IMR-90 (cell line): ENCODE results near the gene CAMK2D. TPM values are rescaled to one million over a fixed set of nuclear protein-coding genes. Genes with fewer than 3 reads are reported as not detected.

Experiments used
- ATAC-seq: fragments of 200-7000 bp; cut with Tn5 transposase; 2 replicates; pipeline ENCODE4 v1.9.1; 2020; ENCODE audit warnings: low read depth, mild to moderate bottlenecking, moderate library complexity
- Bru-seq: library from RNA; stranded (reverse); fragments of 400-500 nt; gene quantifications from one replicate; lab custom pipeline; 2021; lab: Mats Ljungman, UMichigan
- BruChase-seq, 2 experiments: library from RNA; stranded (reverse); fragments of 400-500 nt; gene quantifications; one replicate each; lab custom pipeline; 2021; lab: Mats Ljungman, UMichigan
- BruUV-seq: library from RNA; stranded (reverse); fragments of 400-500 nt; replicated peaks from 2 replicates; lab custom pipeline; 2021; lab: Mats Ljungman, UMichigan
- CTCF ChIA-PET: fragments of 300-600 bp; formaldehyde crosslinking; extraction: SDS; loops from one replicate; lab custom pipeline; 2021; ENCODE audit warnings: antibody characterized with exemption; lab: Yijun Ruan, JAX
- POLR2A ChIA-PET: fragments of 300-600 bp; sonication (Branson Sonifier 250); formaldehyde crosslinking; loops from one replicate; lab custom pipeline; 2022; ENCODE audit warnings: antibody characterized with exemption; ENCODE audit not compliant: unreplicated experiment; lab: Charles Lee
- DNase-seq: peaks from one replicate; pipeline ENCODE4 v3.0.0; 2013
- H2AFZ ChIP-seq: replicated peaks from 2 replicates; pipeline ENCODE3; 2013; ENCODE audit warnings: low read length, mild to moderate bottlenecking; ENCODE audit not compliant: poor library complexity
- H2AK5ac ChIP-seq: 2 replicates; pipeline ENCODE4 v1.6.1; 2013; ENCODE audit warnings: low read depth, low read length, inconsistent platforms
- H2AK9ac ChIP-seq: replicated peaks from 2 replicates; pipeline ENCODE3; 2013; ENCODE audit warnings: mild to moderate bottlenecking, low read depth, low read length, moderate library complexity; ENCODE audit not compliant: poor library complexity
- H2BK120ac ChIP-seq: 2 replicates; pipeline ENCODE4 v1.6.1; 2013; ENCODE audit warnings: low read depth, low read length, inconsistent platforms
- H2BK15ac ChIP-seq: 3 replicates; pipeline ENCODE4 v1.6.1; 2013; ENCODE audit warnings: low read depth, low read length, inconsistent platforms
- H2BK20ac ChIP-seq: 2 replicates; pipeline ENCODE4 v1.6.1; 2013; ENCODE audit warnings: low read depth, mild to moderate bottlenecking, inconsistent platforms, low read length, moderate library complexity
- H2BK5ac ChIP-seq: 2 replicates; pipeline ENCODE4 v1.6.1; 2013; ENCODE audit warnings: mild to moderate bottlenecking, low read depth, low read length, inconsistent platforms; ENCODE audit not compliant: poor library complexity, severe bottlenecking
- H3K14ac ChIP-seq: replicated peaks from 2 replicates; pipeline ENCODE4 v1.6.1; 2013; ENCODE audit warnings: low read depth, low read length, inconsistent platforms
- H3K18ac ChIP-seq: 2 replicates; pipeline ENCODE4 v1.6.1; 2013; ENCODE audit warnings: low read depth, low read length, control low read depth
- H3K23ac ChIP-seq: 2 replicates; pipeline ENCODE4 v1.6.1; 2013; ENCODE audit warnings: low read depth, low read length, inconsistent platforms
- H3K27ac ChIP-seq: 2 replicates; pipeline ENCODE4 v1.5.1; 2013; ENCODE audit warnings: mild to moderate bottlenecking, control low read depth, low read length; ENCODE audit not compliant: insufficient read depth
- H3K27me3 ChIP-seq: 2 replicates; pipeline ENCODE4 v1.6.1; 2013; ENCODE audit warnings: low read length; ENCODE audit not compliant: control insufficient read depth, insufficient read depth
- H3K36me3 ChIP-seq: 2 replicates; pipeline ENCODE4 v1.6.1; 2013; ENCODE audit warnings: low read length, mixed read lengths; ENCODE audit not compliant: control insufficient read depth, insufficient read depth
- H3K4ac ChIP-seq: 2 replicates; pipeline ENCODE4 v1.6.1; 2013; ENCODE audit warnings: low read depth, low read length, inconsistent platforms
- H3K4me1 ChIP-seq: 2 replicates; pipeline ENCODE4 v1.6.1; 2013; ENCODE audit warnings: low read length, mixed read lengths; ENCODE audit not compliant: control insufficient read depth, insufficient read depth
- H3K4me2 ChIP-seq: 2 replicates; pipeline ENCODE4 v1.6.1; 2013; ENCODE audit warnings: low read depth, mild to moderate bottlenecking, control low read depth, low read length, moderate library complexity
- H3K4me3 ChIP-seq: 2 replicates; pipeline ENCODE4 v1.5.1; 2013; ENCODE audit warnings: low read depth, mild to moderate bottlenecking, control low read depth, low read length, moderate library complexity; ENCODE audit not compliant: insufficient read depth
- H3K56ac ChIP-seq: 2 replicates; pipeline ENCODE4 v1.6.1; 2013; ENCODE audit warnings: low read length, inconsistent platforms; ENCODE audit not compliant: insufficient read depth; ENCODE audit errors: extremely low read depth
- H3K79me1 ChIP-seq, 2 experiments: 2 replicates each; pipeline ENCODE4 v1.6.1; 2013; ENCODE audit warnings: low read length in 2 of 2, inconsistent platforms in 1 of 2, low read depth in 1 of 2
- H3K9ac ChIP-seq: 2 replicates; pipeline ENCODE4 v1.6.1; 2013; ENCODE audit warnings: low read depth, low read length, control low read depth
- H3K9me1 ChIP-seq: 2 replicates; pipeline ENCODE4 v1.6.1; 2013; ENCODE audit warnings: low read length, inconsistent platforms; ENCODE audit not compliant: insufficient read depth
- H3K9me3 ChIP-seq: 2 replicates; pipeline ENCODE4 v1.6.1; 2013; ENCODE audit warnings: low read length; ENCODE audit not compliant: control insufficient read depth, insufficient read depth
- H4K20me1 ChIP-seq: 2 replicates; pipeline ENCODE4 v1.6.1; 2013; ENCODE audit warnings: low read length, inconsistent platforms; ENCODE audit not compliant: insufficient read depth
- H4K5ac ChIP-seq: 2 replicates; pipeline ENCODE4 v1.6.1; 2013; ENCODE audit warnings: mild to moderate bottlenecking, low read depth, low read length, control low read depth
- H4K8ac ChIP-seq, 2 experiments: 2 replicates each; pipeline ENCODE4 v1.6.1; 2013; ENCODE audit warnings: low read depth in 2 of 2, low read length in 2 of 2, control low read depth in 1 of 2, inconsistent platforms in 1 of 2
- H4K91ac ChIP-seq: 2 replicates; pipeline ENCODE4 v1.6.1; 2013; ENCODE audit warnings: low read depth, low read length, inconsistent platforms; ENCODE audit not compliant: insufficient read depth
- BHLHE40 ChIP-seq: fragments of 150-350 bp; IDR thresholded peaks from 2 replicates; pipeline ENCODE4 v1.6.1; 2016; ENCODE audit warnings: mild to moderate bottlenecking, low read depth, low read length
- CEBPB ChIP-seq: IDR thresholded peaks from 2 replicates; pipeline ENCODE4 v1.6.1; 2012; ENCODE audit warnings: low read depth, low read length, improper control_type of control experiment
- CHD1 ChIP-seq: IDR thresholded peaks from 2 replicates; pipeline ENCODE4 v1.6.1; 2012; ENCODE audit warnings: low read depth, low read length, improper control_type of control experiment
- ELK1 ChIP-seq: fragments of 150-350 bp; IDR thresholded peaks from 2 replicates; pipeline ENCODE4 v1.6.1; 2016; ENCODE audit warnings: low read depth, mild to moderate bottlenecking, low read length, moderate library complexity, borderline replicate concordance
- MAFK ChIP-seq: IDR thresholded peaks from 2 replicates; pipeline ENCODE4 v1.6.1; 2012; ENCODE audit warnings: low read depth, low read length, improper control_type of control experiment
- MAZ ChIP-seq: IDR thresholded peaks from 2 replicates; pipeline ENCODE4 v1.6.1; 2012; ENCODE audit warnings: low read depth, mild to moderate bottlenecking, low read length, improper control_type of control experiment, moderate library complexity, borderline replicate concordance
- POLR2A ChIP-seq: IDR thresholded peaks from 2 replicates; pipeline ENCODE4 v1.6.1; 2012; ENCODE audit warnings: mild to moderate bottlenecking, low read depth, low read length
- RAD21 ChIP-seq: IDR thresholded peaks from 2 replicates; pipeline ENCODE4 v1.6.1; 2012; ENCODE audit warnings: low read length, improper control_type of control experiment
- RCOR1 ChIP-seq: IDR thresholded peaks from 2 replicates; pipeline ENCODE4 v1.6.1; 2012; ENCODE audit warnings: mild to moderate bottlenecking, low read length, improper control_type of control experiment; ENCODE audit not compliant: insufficient replicate concordance
- SMC3 ChIP-seq: fragments of 150-350 bp; IDR thresholded peaks from 2 replicates; pipeline ENCODE4 v1.6.1; 2016; ENCODE audit warnings: low read depth, mild to moderate bottlenecking, antibody characterized with exemption, low read length, moderate library complexity
- WGBS, 2 experiments: methylation state at CpG; one replicate each; pipeline versions ENCODE4 v1.1.5 to v1.1.7; 2013; ENCODE audit warnings: missing lambda C conversion rate in 2 of 2; ENCODE audit not compliant: insufficient read length in 1 of 2; ENCODE audit errors: extremely low coverage in 2 of 2; 5-methylcytosine and 5-hydroxymethylcytosine counted together
- dilution Hi-C: fragments of 300-500 bp; cut with HindIII; formaldehyde crosslinking; loops from one replicate; pipeline ENCODE4 v1.14.3; 2018; ENCODE audit warnings: low sequenced_read_pairs; ENCODE audit not compliant: unreplicated experiment
- in situ Hi-C: fragments of 300-500 bp; cut with MboI; formaldehyde crosslinking; loops from 3 replicates; pipeline ENCODE4 v1.14.3; 2019; ENCODE audit warnings: low sequenced_read_pairs, inconsistent platforms, mixed read lengths
- intact Hi-C: fragments of 100-400 bp; cut with micrococcal nuclease; formaldehyde crosslinking; loops from 2 replicates; pipeline ENCODE4 v1.10.0; 2022
- long read RNA-seq: library from polyadenylated mRNA; unstranded; transcript quantifications from one replicate; pipeline ENCODE4 v2.0.0, GENCODE V29; 2021; ENCODE audit not compliant: unreplicated experiment
- polyA plus RNA-seq, 3 experiments: library from polyadenylated mRNA; depleted of rRNA; stranded (reverse); fragments of >200 nt; gene quantifications; 2 replicates each; pipeline ENCODE4 v1.2.3, GENCODE V29; 2012; ENCODE audit warnings: low replicate concordance in 1 of 3
- total RNA-seq: library from RNA; depleted of rRNA; stranded (reverse); fragments of >200 nt; gene quantifications from 2 replicates; pipeline ENCODE4 v1.2.3, GENCODE V29; 2012; rRNA removed
- TF ChIP-seq, protein P1 (sequence below): fragments of 150-350 bp; IDR thresholded peaks from 2 replicates; pipeline ENCODE4 v1.6.1; 2017; ENCODE audit warnings: mild to moderate bottlenecking, antibody characterized with exemption, low read length, low read depth
- TF ChIP-seq, protein P2 (sequence below): conservative IDR thresholded peaks from 2 replicates; pipeline ENCODE4 v1.5.1; 2012; ENCODE audit warnings: mild to moderate bottlenecking, low read depth, low read length, improper control_type of control experiment

The CAMK2D gene
- 156 and 181 TPM in 2 replicates for total RNA-seq
- polyA plus RNA-seq (2012; rRNA removed) = 38.0 and 44.6 TPM in 2 replicates
- 10.4 and 11.5 TPM in 2 replicates for polyA plus RNA-seq (2012; cell fraction: cytosol; rRNA removed)
- polyA plus RNA-seq (2012; cell fraction: nucleus; rRNA removed; ENCODE audit: low replicate concordance) = 8.5 and 39.2 TPM in 2 replicates
- percentile 97 among the genes with signal in this experiment for Bru-seq, nascent RNA
- percentile 82 among the genes with signal in this experiment for BruChase-seq, experiment 1, labeled RNA remaining after a 6-hour chase
- percentile 86 among the genes with signal in this experiment for BruChase-seq, experiment 2, labeled RNA remaining after a 2-hour chase
- long read RNA-seq, full-length matches to known transcripts = 171 of 213 reads
- long read RNA-seq, partial matches to known transcripts = 13 of 213 reads
- long read RNA-seq, other reads (novel, unspliced or antisense) = 29 of 213 reads

GRCh38 chr4:113761620-113762185 is at the start of gene CAMK2D:
TSS of gene CAMK2D (minus strand) at chr4:113761738. CDS start at chr4:113761068, 670 bp downstream.
- DNase-seq = peak; percentile 89
- H4K91ac ChIP-seq = peak within 1 kb of the TSS; percentile 89
- peak within 1 kb of the TSS; percentile 85 for H3K18ac ChIP-seq
- peak within 1 kb of the TSS; percentile 92; the same call in 2 of the 3 replicates for H2BK15ac ChIP-seq
- CTCF ChIA-PET = no interaction called here
- peak within 1 kb of the TSS; percentile 99 for H3K23ac ChIP-seq
- no peaks in the 10 kb centered on the region for H3K27me3 ChIP-seq
- peak within 1 kb of the TSS; percentile 94 for H3K4ac ChIP-seq
- H3K36me3 ChIP-seq = no peaks in the 10 kb centered on the region
- WGBS, 2 experiments = 0% methylated on average over 21 of the region's 50 CpGs; no CpG with 5 or more reads in 1 of the 2 experiments
- H3K56ac ChIP-seq = peak within 1 kb of the TSS; percentile 87
- H3K4me3 ChIP-seq = peak within 1 kb of the TSS; percentile 93
- H3K4me1 ChIP-seq = 0 out of 2 replicates have a peak, but pooled peaks cover 1% of the 10 kb centered on the region
- no peaks in the 10 kb centered on the region; the same call in 1 of the 2 replicates for H4K20me1 ChIP-seq
- no peaks in the 10 kb centered on the region for H3K9me3 ChIP-seq
- ATAC-seq = peak; percentile 50
- H2BK120ac ChIP-seq = peak within 1 kb of the TSS; percentile 85
- no TSS peak for BruUV-seq
- H3K4me2 ChIP-seq = peak within 1 kb of the TSS; percentile 97
- in situ Hi-C loops (no loop called here), dilution Hi-C loops (no loop called here), intact Hi-C loops (loop anchor here (1.0 to 10.0 kb wide), 9 partner anchors 196 to 623 kb away; no protein-coding TSS in a partner anchor)
- no peaks in the 10 kb centered on the region; the same call in 1 of the 2 replicates for H3K9me1 ChIP-seq
- peak within 1 kb of the TSS; percentile 90 for H2AK9ac ChIP-seq
- peak within 1 kb of the TSS; percentile 88 for H2AK5ac ChIP-seq
- POLR2A ChIA-PET = interaction anchor here (0.6 kb wide), 1 partner anchor 256 kb away, joined by 5 read pairs; no protein-coding TSS in a partner anchor
- H2BK20ac ChIP-seq = peak within 1 kb of the TSS; percentile 1; the same call in 1 of the 2 replicates
- peak within 1 kb of the TSS; percentile 96 for H3K14ac ChIP-seq
- H3K79me1 ChIP-seq = peaks cover 5 to 20% of the 10 kb centered on the region in 2 experiments; a peak in 3 of 4 replicates
- H4K8ac ChIP-seq = peak within 1 kb of the TSS; percentile 58 to 92
- H4K5ac ChIP-seq = peak within 1 kb of the TSS; percentile 53
- peak within 1 kb of the TSS; percentile 85 for H3K9ac ChIP-seq
- peak within 1 kb of the TSS; percentile 83 for H2AFZ ChIP-seq
- peak within 1 kb of the TSS; percentile 81 for H2BK5ac ChIP-seq
- H3K27ac ChIP-seq = peak within 1 kb of the TSS; percentile 90
- TF ChIP-seq CHD1 = no peak; the same call in 1 of the 2 replicates
- TF ChIP-seq BHLHE40 = no peak
- TF ChIP-seq POLR2A = no peak; the same call in 1 of the 2 replicates
- TF ChIP-seq MAFK = no peak
- TF ChIP-seq, protein P1, sequence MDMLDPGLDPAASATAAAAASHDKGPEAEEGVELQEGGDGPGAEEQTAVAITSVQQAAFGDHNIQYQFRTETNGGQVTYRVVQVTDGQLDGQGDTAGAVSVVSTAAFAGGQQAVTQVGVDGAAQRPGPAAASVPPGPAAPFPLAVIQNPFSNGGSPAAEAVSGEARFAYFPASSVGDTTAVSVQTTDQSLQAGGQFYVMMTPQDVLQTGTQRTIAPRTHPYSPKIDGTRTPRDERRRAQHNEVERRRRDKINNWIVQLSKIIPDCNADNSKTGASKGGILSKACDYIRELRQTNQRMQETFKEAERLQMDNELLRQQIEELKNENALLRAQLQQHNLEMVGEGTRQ = no peak
- TF ChIP-seq MAZ = peak; percentile 97
- no peak for TF ChIP-seq RCOR1
- no peak for TF ChIP-seq CEBPB
- TF ChIP-seq RAD21 = peak; percentile 66
- TF ChIP-seq, protein P2, sequence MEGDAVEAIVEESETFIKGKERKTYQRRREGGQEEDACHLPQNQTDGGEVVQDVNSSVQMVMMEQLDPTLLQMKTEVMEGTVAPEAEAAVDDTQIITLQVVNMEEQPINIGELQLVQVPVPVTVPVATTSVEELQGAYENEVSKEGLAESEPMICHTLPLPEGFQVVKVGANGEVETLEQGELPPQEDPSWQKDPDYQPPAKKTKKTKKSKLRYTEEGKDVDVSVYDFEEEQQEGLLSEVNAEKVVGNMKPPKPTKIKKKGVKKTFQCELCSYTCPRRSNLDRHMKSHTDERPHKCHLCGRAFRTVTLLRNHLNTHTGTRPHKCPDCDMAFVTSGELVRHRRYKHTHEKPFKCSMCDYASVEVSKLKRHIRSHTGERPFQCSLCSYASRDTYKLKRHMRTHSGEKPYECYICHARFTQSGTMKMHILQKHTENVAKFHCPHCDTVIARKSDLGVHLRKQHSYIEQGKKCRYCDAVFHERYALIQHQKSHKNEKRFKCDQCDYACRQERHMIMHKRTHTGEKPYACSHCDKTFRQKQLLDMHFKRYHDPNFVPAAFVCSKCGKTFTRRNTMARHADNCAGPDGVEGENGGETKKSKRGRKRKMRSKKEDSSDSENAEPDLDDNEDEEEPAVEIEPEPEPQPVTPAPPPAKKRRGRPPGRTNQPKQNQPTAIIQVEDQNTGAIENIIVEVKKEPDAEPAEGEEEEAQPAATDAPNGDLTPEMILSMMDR = peak; percentile 75
- peak; percentile 29 for TF ChIP-seq SMC3
- TF ChIP-seq ELK1 = no peak
